Measurements from ENCODE around the gene ARHGEF40. TPM values are rescaled to one million over a fixed set of nuclear protein-coding genes. Genes with fewer than 3 reads are reported as not detected.

Gene ARHGEF40
- total and polyA plus RNA-seq, 8 donors, result 34.7 to 97.3 (median 80.1) TPM

GRCh38 chr14:21121122-21121521, 51.0 kb downstream of the ARHGEF40 start:
- TF ChIP-seq CTCF (IDR thresholded peaks at IDR 0.05), result no peak
- Histone ChIP-seq H3K9me3 (no peaks in the 10 kb centered on the region), H3K27ac (no peak overlapping the region), H3K4me3 (no peak overlapping the region), H3K4me1 (no peaks in the 10 kb centered on the region), H3K36me3 (no peaks in the 10 kb centered on the region), H3K27me3 (no peaks in the 10 kb centered on the region)
- ATAC-seq (no peak), DNase-seq (no peak)
- intact Hi-C loops (cut with DNase I), result no loop called here

GRCh38 chr14:21123429-21123828, 53.3 kb downstream of the ARHGEF40 start:
- Histone ChIP-seq H3K4me3 (no peak overlapping the region), H3K36me3 (no peaks in the 10 kb centered on the region), H3K9me3 (no peaks in the 10 kb centered on the region), H3K4me1 (no peaks in the 10 kb centered on the region), H3K27me3 (no peaks in the 10 kb centered on the region), H3K27ac (no peak overlapping the region)
- no peak for TF ChIP-seq CTCF (IDR thresholded peaks at IDR 0.05)
- no peak for DNase-seq
- no peak for ATAC-seq
- intact Hi-C loops (cut with DNase I), result no loop called here

GRCh38 chr14:21133901-21134300, 63.8 kb downstream of the ARHGEF40 start:
- Histone ChIP-seq H3K4me3 (no peak overlapping the region), H3K9me3 (no peaks in the 10 kb centered on the region), H3K27ac (no peak overlapping the region), H3K4me1 (no peaks in the 10 kb centered on the region), H3K36me3 (no peaks in the 10 kb centered on the region), H3K27me3 (no peaks in the 10 kb centered on the region)
- DNase-seq, result no peak
- intact Hi-C loops (cut with DNase I), result no loop called here
- ATAC-seq, result no peak
- TF ChIP-seq CTCF (IDR thresholded peaks at IDR 0.05), result no peak

- Histone ChIP-seq H3K36me3 (no peaks in the 10 kb centered on the region), H3K27me3 (peaks cover 0 to 7% of the 10 kb centered on the region in 2 donors), H3K27ac (no peak overlapping the region), H3K4me3 (no peak overlapping the region), H3K9me3 (no peaks in the 10 kb centered on the region), H3K4me1 (no peaks in the 10 kb centered on the region)
- ATAC-seq (peak; percentile 34), DNase-seq (no peak)
- TF ChIP-seq CTCF (IDR thresholded peaks at IDR 0.05), result peak; percentile 38 to 51
- intact Hi-C loops (cut with DNase I), result no loop called here
Measured at GRCh38 chr14:21136024-21136423, 65.9 kb downstream of the ARHGEF40 start.

Small RNA genes within 50 kb of the gene (microRNA-seq; reads per million reads assigned to microRNA genes)
- gene MIR6717, result 0 reads per million in 2 donors

Other genes with a start within 250 kb of the ARHGEF40 start
- 1 to 10 TPM in 1 of 2 donors, not detected in 1; 1.1 TPM for gene RNASE3, start 178.9 kb upstream of the ARHGEF40 start, total RNA-seq
- gene RNASE3, start 178.9 kb upstream of the ARHGEF40 start, polyA plus RNA-seq (ENCODE audit: insufficient read length in 6 of 6), result 1 to 10 TPM in 3 of 6 donors, under 1 TPM in 3; 0.33 to 1.9 (median 0.88) TPM
- gene RNASE2, start 114.8 kb upstream of the ARHGEF40 start, total RNA-seq, result 10 to 100 TPM in 1 of 2 donors, 1 to 10 TPM in 1; 3.8 to 30.6 TPM
- gene RNASE2, start 114.8 kb upstream of the ARHGEF40 start, polyA plus RNA-seq (ENCODE audit: insufficient read length in 6 of 6), result 1 to 10 TPM in 4 of 6 donors, under 1 TPM in 2; 0.78 to 3.2 (median 1.8) TPM
- gene METTL17, start 80.3 kb upstream of the ARHGEF40 start, total RNA-seq, result 10 to 100 TPM; 38.6 to 61.3 TPM
- 100 to 1,000 TPM in 5 of 6 donors, 10 to 100 TPM in 1; 91.8 to 137 (median 120) TPM for gene METTL17, start 80.3 kb upstream of the ARHGEF40 start, polyA plus RNA-seq (ENCODE audit: insufficient read length in 6 of 6)
- gene SLC39A2, start 71.0 kb upstream of the ARHGEF40 start, total RNA-seq, result under 1 TPM in 1 of 2 donors, not detected in 1; 0.35 TPM
- gene SLC39A2, start 71.0 kb upstream of the ARHGEF40 start, polyA plus RNA-seq (ENCODE audit: insufficient read length in 6 of 6), result under 1 TPM in 5 of 6 donors, not detected in 1; 0.10 to 0.50 (median 0.21) TPM
- gene NDRG2, start 45.2 kb upstream of the ARHGEF40 start, total RNA-seq, result 10 to 100 TPM; 25.6 to 44.2 TPM
- 100 to 1,000 TPM; 126 to 158 (median 135) TPM for gene NDRG2, start 45.2 kb upstream of the ARHGEF40 start, polyA plus RNA-seq (ENCODE audit: insufficient read length in 6 of 6)
- gene TPPP2, start 40.1 kb upstream of the ARHGEF40 start, total RNA-seq, result not detected
- under 1 TPM in 5 of 6 donors, not detected in 1; 0.20 to 0.50 (median 0.22) TPM for gene TPPP2, start 40.1 kb upstream of the ARHGEF40 start, polyA plus RNA-seq (ENCODE audit: insufficient read length in 6 of 6)
- not detected for gene RNASE13, start 35.5 kb upstream of the ARHGEF40 start, total RNA-seq
- gene RNASE13, start 35.5 kb upstream of the ARHGEF40 start, polyA plus RNA-seq (ENCODE audit: insufficient read length in 6 of 6), result under 1 TPM in 1 of 6 donors, not detected in 5; 0.13 TPM
- not detected for gene RNASE7, start 27.9 kb upstream of the ARHGEF40 start, total RNA-seq
- under 1 TPM in 4 of 6 donors, not detected in 2; 0.14 to 0.24 (median 0.20) TPM for gene RNASE7, start 27.9 kb upstream of the ARHGEF40 start, polyA plus RNA-seq (ENCODE audit: insufficient read length in 6 of 6)
- not detected for gene RNASE8, start 12.5 kb upstream of the ARHGEF40 start, total RNA-seq
- under 1 TPM in 2 of 6 donors, not detected in 4; 0.21 to 0.31 TPM for gene RNASE8, start 12.5 kb upstream of the ARHGEF40 start, polyA plus RNA-seq (ENCODE audit: insufficient read length in 6 of 6)
- gene ZNF219, start 28.4 kb downstream of the ARHGEF40 start, total RNA-seq, result 10 to 100 TPM; 33.7 to 40.8 TPM
- gene ZNF219, start 28.4 kb downstream of the ARHGEF40 start, polyA plus RNA-seq (ENCODE audit: insufficient read length in 6 of 6), result 10 to 100 TPM; 30.5 to 45.4 (median 35.7) TPM
- gene TMEM253, start 30.8 kb downstream of the ARHGEF40 start, total RNA-seq, result under 1 TPM; 0.58 to 0.85 TPM
- 1 to 10 TPM in 2 of 6 donors, under 1 TPM in 4; 0.61 to 1.5 (median 0.86) TPM for gene TMEM253, start 30.8 kb downstream of the ARHGEF40 start, polyA plus RNA-seq (ENCODE audit: insufficient read length in 6 of 6)
- gene OR5AU1, start 85.8 kb downstream of the ARHGEF40 start, total RNA-seq, result not detected
- gene OR5AU1, start 85.8 kb downstream of the ARHGEF40 start, polyA plus RNA-seq (ENCODE audit: insufficient read length in 6 of 6), result under 1 TPM; 0.04 to 0.49 (median 0.07) TPM
- gene HNRNPC, start 199.1 kb downstream of the ARHGEF40 start, total RNA-seq, result 100 to 1,000 TPM; 377 to 427 TPM
- 100 to 1,000 TPM; 700 to 903 (median 829) TPM for gene HNRNPC, start 199.1 kb downstream of the ARHGEF40 start, polyA plus RNA-seq (ENCODE audit: insufficient read length in 6 of 6)
- 1 to 10 TPM in 1 of 2 donors, under 1 TPM in 1; 0.41 to 1.3 TPM for gene RPGRIP1, start 209.8 kb downstream of the ARHGEF40 start, total RNA-seq
- gene RPGRIP1, start 209.8 kb downstream of the ARHGEF40 start, polyA plus RNA-seq (ENCODE audit: insufficient read length in 6 of 6), result under 1 TPM; 0.54 to 0.84 (median 0.64) TPM

Data from left lung (tissue), 10 donors.